GM18517 (cell line): ENCODE results near the gene RFX7.
"Not testable (repeated sequence)": the region's sequence is repeated elsewhere in the genome, so short reads cannot be mapped to it uniquely, and the experiment has no call there.

Source experiments
- ATAC-seq: cut with Tn5 transposase; IDR thresholded peaks from one replicate; pipeline ENCODE4 v1.9.1; 2021; ENCODE audit warnings: mild to moderate bottlenecking, moderate library complexity; ENCODE audit not compliant: unreplicated experiment

Gene RFX7

GRCh38 chr15:56243163-56244037 is at the start of gene RFX7:
Gene RFX7 (minus strand): TSS chr15:56243879. CDS start chr15:56243285, 594 bp downstream.
- ATAC-seq, result peak; percentile 34

- no peak for ATAC-seq
Observed at GRCh38 chr15:56292546-56293316, 49.1 kb upstream of the RFX7 start.

- ATAC-seq, result no peak
Observed at GRCh38 chr15:56291741-56292140, 48.1 kb upstream of the RFX7 start.

GRCh38 chr15:56286213-56286612 is 42.5 kb upstream of the RFX7 start:
- no peak for ATAC-seq

GRCh38 chr15:56281145-56281544 is 37.5 kb upstream of the RFX7 start:
- ATAC-seq, result no peak

GRCh38 chr15:56273724-56274123 is 30.0 kb upstream of the RFX7 start:
- no peak for ATAC-seq

- no peak for ATAC-seq
Observed at GRCh38 chr15:56272454-56272853, 28.8 kb upstream of the RFX7 start.

GRCh38 chr15:56266465-56266864 is 22.8 kb upstream of the RFX7 start:
- ATAC-seq, result not testable (repeated sequence)

GRCh38 chr15:56261854-56262509 is 18.3 kb upstream of the RFX7 start:
- ATAC-seq, result no peak

- ATAC-seq, result not testable (repeated sequence)
Observed at GRCh38 chr15:56257306-56257705, 13.6 kb upstream of the RFX7 start.

- ATAC-seq, result no peak
Observed at GRCh38 chr15:56254265-56254664, 10.6 kb upstream of the RFX7 start.

GRCh38 chr15:56252386-56252785 is 8.7 kb upstream of the RFX7 start:
- no peak for ATAC-seq

- no peak for ATAC-seq
Observed at GRCh38 chr15:56251315-56252095, 7.8 kb upstream of the RFX7 start.

- ATAC-seq, result no peak
Observed at GRCh38 chr15:56250626-56251025, 6.9 kb upstream of the RFX7 start.

- no peak for ATAC-seq
Observed at GRCh38 chr15:56249092-56249491, 5.4 kb upstream of the RFX7 start.

GRCh38 chr15:56248311-56248992 is 4.8 kb upstream of the RFX7 start:
- no peak for ATAC-seq

- ATAC-seq, result no peak
Observed at GRCh38 chr15:56247266-56247665, 3.6 kb upstream of the RFX7 start.

GRCh38 chr15:56245871-56246814 is 2.5 kb upstream of the RFX7 start:
- ATAC-seq, result peak; percentile 66
